Activated CD4-positive, CD25-positive, alpha-beta regulatory T cell treated with anti-CD3 and anti-CD28 coated beads, Interleukin-2, amount 50 U/mL, for 16 hours (primary cell): ENCODE results near the gene VAMP2.
"Not testable (repeated sequence)": the region's sequence is repeated elsewhere in the genome, so short reads cannot be mapped to it uniquely, and the experiment has no call there.

Source experiments
- DNase-seq: peaks from one replicate; pipeline ENCODE4 v3.0.0-alpha.2; 2020; ENCODE audit warnings: low read depth, low spot score

VAMP2 gene

DNA sequence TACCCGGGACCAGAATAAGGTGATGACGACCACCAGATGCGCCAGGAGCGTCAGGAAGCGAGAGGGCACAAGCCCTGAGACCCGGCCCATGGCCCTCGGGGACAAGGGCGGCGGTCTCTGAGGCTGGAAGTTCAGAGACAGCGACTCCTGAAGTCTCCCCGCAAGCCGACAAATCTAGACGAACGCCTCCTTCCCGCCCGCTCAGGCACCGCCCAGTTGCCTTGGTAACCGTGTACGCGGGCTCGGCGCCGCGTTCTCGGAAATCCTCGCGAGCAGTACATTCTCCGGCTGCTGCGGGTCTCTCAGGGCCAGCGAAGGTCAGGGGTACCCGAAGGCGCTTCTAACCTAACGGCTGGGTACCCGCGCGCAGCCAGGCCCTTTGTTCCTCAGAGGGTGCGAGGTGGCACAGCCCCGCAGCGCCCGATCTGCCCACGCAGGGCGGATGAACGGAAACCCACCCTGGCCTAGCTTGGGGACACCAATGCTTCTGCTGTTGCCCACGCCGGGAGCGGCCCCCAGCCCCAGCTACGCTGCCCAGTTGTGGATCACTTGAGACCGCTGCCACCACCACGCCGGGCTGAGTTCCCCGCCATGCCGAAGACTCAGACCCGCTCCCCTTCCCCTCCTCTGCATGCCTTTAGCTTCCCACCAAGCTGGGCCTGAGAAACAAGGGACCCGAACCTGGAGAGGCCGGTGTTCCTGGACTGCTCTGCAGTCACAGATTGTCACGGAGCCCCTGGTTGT lies 13.6 kb upstream of the VAMP2 start, which contains the start of gene TMEM107:
Gene TMEM107 (minus strand): TSS at position 184 of the 744 bp plus-strand sequence. CDS start 94 bp downstream, at position 90.
- DNase-seq = peak; percentile 81

GRCh38 chr17:8175795-8176196 lies 13.0 kb upstream of the VAMP2 start:
- no peak for DNase-seq

- no peak for DNase-seq
Measured at GRCh38 chr17:8173871-8174322, 11.1 kb upstream of the VAMP2 start.

GRCh38 chr17:8173056-8173870 lies 10.5 kb upstream of the VAMP2 start:
- peak; percentile 68 for DNase-seq

GRCh38 chr17:8170186-8170585 lies 7.4 kb upstream of the VAMP2 start:
- DNase-seq = not testable (repeated sequence)

- DNase-seq = no peak
Measured at GRCh38 chr17:8167526-8167925, 4.8 kb upstream of the VAMP2 start.

DNA sequence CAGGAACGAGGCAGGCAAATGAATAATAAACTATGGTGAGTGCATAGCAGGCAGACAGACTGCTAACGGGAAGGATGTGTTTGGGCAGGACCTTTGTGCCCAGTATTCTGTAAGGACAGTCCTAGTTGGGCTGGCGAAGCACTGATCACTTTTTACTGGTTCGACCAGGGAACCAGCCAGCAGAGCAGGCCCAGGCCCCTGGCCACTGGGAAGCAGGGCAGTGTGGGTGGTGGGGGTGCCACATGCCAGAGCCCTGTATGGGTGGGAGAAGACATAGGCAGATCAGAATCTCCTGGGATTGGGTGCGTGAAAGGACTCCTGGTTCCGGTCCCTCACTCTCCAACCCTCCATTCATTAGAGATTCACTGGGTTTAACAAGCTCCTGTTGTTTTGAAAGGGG lies 4.0 kb upstream of the VAMP2 start:
- DNase-seq = no peak

DNA sequence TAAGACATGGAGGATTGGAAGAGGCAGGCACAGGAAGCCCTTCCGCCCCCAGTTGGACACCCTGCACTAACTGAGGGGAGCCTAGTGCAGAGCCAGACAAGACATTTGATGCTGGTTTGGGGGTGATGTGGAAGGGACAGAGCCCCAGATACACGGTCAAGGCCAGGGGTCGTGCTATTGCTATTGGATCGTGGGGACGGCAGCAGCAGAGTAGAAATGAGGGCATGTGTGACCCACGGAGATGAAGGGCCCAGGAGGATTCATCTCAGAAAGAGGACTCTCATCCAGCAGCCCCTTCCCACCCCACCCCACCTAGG lies 2.0 kb upstream of the VAMP2 start:
- no peak for DNase-seq

DNA sequence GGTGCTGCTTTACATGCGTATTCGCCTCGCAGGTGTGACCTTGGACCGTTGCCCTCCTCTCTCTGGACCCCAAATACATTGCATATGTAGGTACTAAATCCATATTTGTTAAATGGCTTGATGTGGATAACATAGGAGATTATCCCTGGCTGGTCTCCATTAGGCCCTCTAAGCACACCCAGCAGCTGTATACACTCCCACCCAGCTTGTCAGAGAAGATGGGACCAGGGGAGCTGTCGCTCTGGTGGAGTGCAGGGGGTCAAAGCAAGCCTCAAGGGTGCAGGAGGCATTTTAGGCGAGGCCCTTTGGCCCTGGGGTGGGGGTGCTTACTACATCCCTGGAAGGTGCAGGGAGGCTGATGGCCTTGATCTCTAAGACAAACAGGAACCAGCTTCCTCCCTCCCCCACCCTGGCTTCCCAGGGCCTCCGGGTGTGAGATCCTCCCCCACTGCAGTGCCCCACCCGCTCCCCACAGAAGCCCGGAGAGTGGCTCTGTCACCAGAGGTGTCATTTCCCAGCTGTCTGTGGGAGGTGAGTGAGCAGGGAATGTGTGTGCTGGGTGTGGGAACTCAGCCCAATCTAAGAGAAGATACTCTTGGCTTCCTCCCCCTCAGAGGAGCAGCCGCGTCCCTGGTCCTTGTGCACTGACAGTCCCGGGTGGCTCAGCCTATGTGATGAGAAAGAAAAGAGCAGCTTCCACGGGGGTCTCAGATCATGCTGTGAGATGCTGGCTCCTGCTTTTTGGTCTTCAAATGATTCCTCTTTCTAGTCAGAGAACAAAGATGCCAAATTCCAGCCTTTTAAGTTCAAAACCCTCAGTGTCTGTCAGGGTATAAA lies 1.4 kb upstream of the VAMP2 start:
- no peak for DNase-seq

DNA sequence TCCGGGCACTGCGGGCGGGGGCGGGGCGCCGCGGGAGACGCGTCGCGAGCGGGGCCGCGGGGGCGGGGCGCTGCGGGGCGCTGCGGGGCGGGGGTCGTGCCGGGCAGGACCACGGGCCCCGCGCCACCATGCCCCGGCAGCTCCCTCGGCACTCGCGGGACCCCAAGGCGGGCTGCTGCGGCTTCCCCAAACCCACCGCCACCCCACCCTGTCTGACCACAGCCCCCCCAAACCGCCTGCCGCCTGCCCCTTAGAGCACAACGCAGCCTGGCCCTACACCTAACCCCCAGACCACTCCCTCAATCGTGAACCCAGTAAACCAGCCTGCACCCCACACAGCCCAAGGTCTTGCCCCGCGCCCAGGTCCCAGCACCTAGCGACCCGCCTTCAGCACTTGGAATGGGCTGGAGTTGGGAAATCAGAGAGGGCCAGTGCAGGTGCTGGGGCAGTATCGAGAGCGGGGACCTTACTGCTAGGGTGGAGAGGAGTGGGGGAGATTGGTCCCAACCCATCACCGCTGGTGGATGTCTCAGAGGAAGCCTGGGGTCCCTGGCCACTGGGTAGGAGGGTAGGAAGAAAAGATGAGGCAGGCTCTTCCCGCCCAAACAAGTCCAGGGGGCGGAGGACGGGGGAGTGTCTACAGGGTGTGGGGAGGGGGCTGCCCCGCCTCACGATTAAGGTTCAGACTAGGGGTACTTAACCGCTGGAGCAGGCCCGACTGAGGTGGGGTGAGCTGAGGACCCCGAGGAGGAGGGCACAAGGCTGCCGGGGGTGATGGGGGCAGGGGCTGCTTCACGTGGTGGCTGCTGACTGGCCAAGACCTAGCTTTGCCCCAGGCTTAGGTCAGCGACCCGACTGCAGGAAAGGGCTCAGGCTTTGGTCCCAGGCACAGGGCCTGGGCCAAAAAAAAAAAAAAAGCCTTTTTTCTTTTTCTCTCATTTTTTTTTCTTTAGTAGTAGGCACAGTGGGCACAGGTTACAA lies 539 bp upstream of the VAMP2 start:
- no peak for DNase-seq

- no peak for DNase-seq
Measured at GRCh38 chr17:8161289-8162232, 1.2 kb downstream of the VAMP2 start.

GRCh38 chr17:8160741-8161221 lies 2.0 kb downstream of the VAMP2 start:
- DNase-seq = no peak

DNA sequence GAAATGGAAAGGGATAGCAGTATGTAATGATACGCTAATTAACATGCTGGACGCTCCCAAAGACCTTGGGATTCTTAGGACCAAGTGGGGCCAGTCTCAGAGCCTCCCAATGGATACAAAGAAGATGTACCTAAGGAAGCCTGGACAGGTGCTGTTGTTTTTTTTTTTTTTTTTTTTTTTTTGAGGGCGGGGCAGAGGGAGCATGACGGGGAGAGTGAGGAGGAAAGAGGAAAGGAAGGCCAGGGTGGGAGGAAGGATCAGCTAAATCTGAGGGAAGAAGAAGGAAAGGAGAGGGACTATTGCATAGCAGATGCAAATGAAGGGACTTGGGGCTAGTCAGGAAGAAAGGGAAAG lies 2.5 kb downstream of the VAMP2 start:
- no peak for DNase-seq

DNA sequence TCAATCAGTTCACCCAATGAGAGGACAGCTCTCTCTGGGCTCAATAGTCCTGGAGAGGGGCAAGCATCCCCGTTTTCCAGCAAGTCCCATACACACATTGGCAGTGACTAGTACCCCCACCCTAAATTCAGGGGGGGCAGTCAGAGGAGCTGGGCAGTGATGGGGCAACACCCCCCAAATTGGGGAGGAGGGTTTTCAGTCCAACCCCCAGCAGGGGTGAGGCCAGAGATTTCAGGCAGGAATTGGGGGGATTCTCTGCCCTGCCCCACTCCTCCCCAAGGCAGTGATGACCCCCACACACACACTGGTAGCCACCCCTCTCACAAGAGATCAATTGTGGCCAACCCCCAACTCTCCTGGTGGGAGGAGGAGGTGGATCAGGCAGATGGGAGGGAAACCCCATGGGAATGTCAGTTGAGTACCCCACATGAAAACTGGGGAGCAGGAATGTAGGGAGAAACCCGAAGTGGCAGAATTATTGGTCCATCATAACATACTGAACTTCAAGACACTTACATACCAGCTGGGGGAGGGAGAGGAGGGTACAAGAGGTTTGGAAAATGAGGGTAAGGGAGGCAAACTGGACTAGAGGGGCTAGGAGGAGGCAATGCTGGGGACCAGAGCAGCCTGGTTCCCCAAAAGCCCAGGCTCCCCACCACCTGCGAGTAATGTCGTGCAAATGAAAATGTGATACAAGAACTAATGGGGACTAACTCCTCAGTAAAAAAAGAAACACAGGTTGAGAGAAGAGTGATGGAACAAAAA lies 3.1 kb downstream of the VAMP2 start:
- DNase-seq = no peak

GRCh38 chr17:8159032-8159400 lies 3.7 kb downstream of the VAMP2 start:
- DNase-seq = no peak

DNA sequence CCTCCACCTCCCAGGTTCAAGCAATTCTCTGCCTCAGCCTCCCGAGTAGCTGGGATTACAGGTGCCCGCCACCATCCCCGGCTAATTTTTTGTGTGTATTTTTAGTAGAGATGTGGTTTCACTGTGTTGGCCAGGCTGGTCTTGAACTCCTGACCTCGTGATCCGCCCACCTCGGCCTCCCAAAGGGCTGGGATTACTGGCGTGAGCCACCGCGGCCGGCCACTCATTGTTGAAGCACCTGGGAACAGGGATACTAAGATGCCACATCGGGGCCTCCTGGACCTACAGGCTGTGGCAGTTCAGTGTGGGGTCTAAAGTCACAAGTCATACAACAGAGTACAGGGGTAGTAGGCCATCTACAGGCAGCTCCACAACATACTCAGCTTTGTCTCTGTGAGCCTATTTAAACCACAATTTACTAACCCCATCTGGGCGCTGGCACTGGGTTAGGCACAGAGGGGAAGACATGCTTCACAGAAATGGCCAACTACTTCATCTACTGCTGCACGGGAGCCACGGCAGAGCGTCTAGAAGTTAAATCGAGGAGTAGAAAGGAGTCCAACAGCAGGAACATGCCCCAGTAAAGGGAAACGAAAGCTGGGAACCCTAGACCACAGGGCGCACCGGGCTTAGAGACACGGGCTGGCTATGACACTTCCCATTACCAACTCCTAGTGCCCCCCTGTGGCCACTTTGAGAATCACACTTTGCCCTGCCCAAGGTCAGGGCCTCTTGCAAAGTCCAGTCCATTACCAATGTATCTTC lies 4.3 kb downstream of the VAMP2 start:
- peak; percentile 81 for DNase-seq

GRCh38 chr17:8156246-8156992 lies 6.3 kb downstream of the VAMP2 start:
- peak; percentile 100 for DNase-seq

GRCh38 chr17:8155996-8156245 lies 6.8 kb downstream of the VAMP2 start:
- DNase-seq = no peak
